LNCaP clone FGC (cell line): ENCODE measurements around the gene UNC13B.
A peak's percentile ranks its signal among the peaks of the same experiment; 100 is the strongest.
"Not testable (repeated sequence)": the region's sequence is repeated elsewhere in the genome, so short reads cannot be mapped to it uniquely, and the experiment has no call there.

ENCODE experiments used
- DNase-seq: peaks from one replicate; pipeline ENCODE4 v3.0.0-alpha.2; 2011; ENCODE audit warnings: low read depth
- H3K4me3 ChIP-seq: 2 replicates; pipeline ENCODE4 v1.5.1; 2011; ENCODE audit warnings: mild to moderate bottlenecking, low read depth, low read length, control low read depth
- CTCF ChIP-seq: IDR thresholded peaks from 2 replicates; pipeline ENCODE4 v1.5.1; 2012; ENCODE audit warnings: mild to moderate bottlenecking; ENCODE audit not compliant: control insufficient read depth, insufficient read depth; ENCODE audit errors: extremely low read depth

The UNC13B gene

GRCh38 chr9:35116539-35116897 lies 45.3 kb upstream of the UNC13B start:
- DNase-seq = no peak
- TF ChIP-seq CTCF = no peak
- peak overlapping the region; percentile 87 for H3K4me3 ChIP-seq

- peak; percentile 96 for TF ChIP-seq CTCF
- peak; percentile 80 for DNase-seq
- peak overlapping the region; percentile 87 for H3K4me3 ChIP-seq
Observed at GRCh38 chr9:35116898-35117551, 44.8 kb upstream of the UNC13B start.

- TF ChIP-seq CTCF = no peak
- no peak for DNase-seq
- H3K4me3 ChIP-seq = no peak overlapping the region
Observed at GRCh38 chr9:35134920-35135319, 26.9 kb upstream of the UNC13B start.

- no peak for TF ChIP-seq CTCF
- DNase-seq = no peak
- no peak overlapping the region for H3K4me3 ChIP-seq
Observed at GRCh38 chr9:35135988-35136387, 25.8 kb upstream of the UNC13B start.

- TF ChIP-seq CTCF = no peak
- DNase-seq = no peak
- H3K4me3 ChIP-seq = no peak overlapping the region
Observed at GRCh38 chr9:35136866-35137265, 24.9 kb upstream of the UNC13B start.

- TF ChIP-seq CTCF = no peak
- H3K4me3 ChIP-seq = no peak overlapping the region
- no peak for DNase-seq
Observed at GRCh38 chr9:35140093-35140492, 21.7 kb upstream of the UNC13B start.

- no peak for DNase-seq
- no peak for TF ChIP-seq CTCF
- no peak overlapping the region for H3K4me3 ChIP-seq
Observed at GRCh38 chr9:35142037-35142436, 19.8 kb upstream of the UNC13B start.

GRCh38 chr9:35147941-35148563 lies 13.8 kb upstream of the UNC13B start:
- not testable (repeated sequence) for H3K4me3 ChIP-seq, DNase-seq
